HEK293T (cell line): ENCODE measurements around the gene CREM.

ENCODE experiments used
- ARNT ChIP-seq: fragments of 450-650 bp; IDR thresholded peaks from 2 replicates; pipeline ENCODE4 v1.6.1; 2017; ENCODE audit warnings: mild to moderate bottlenecking
- BHLHE40 ChIP-seq: fragments of 450-650 bp; IDR thresholded peaks from 2 replicates; pipeline ENCODE4 v1.6.1; 2016; ENCODE audit warnings: mild to moderate bottlenecking, moderate library complexity, borderline replicate concordance
- ELF4 ChIP-seq: fragments of 450-650 bp; IDR thresholded peaks from 2 replicates; pipeline ENCODE4 v1.6.1; 2017; ENCODE audit warnings: antibody characterized with exemption
- FOXK2 ChIP-seq: fragments of 450-650 bp; IDR thresholded peaks from 2 replicates; pipeline ENCODE4 v1.6.1; 2016; ENCODE audit warnings: mild to moderate bottlenecking
- FOXM1 ChIP-seq: fragments of 450-650 bp; IDR thresholded peaks from 2 replicates; pipeline ENCODE4 v1.6.1; 2017; ENCODE audit warnings: mild to moderate bottlenecking, borderline replicate concordance
- NFRKB ChIP-seq: fragments of 450-650 bp; IDR thresholded peaks from 2 replicates; pipeline ENCODE4 v1.6.1; 2016; ENCODE audit warnings: mild to moderate bottlenecking, moderate library complexity
- SP1 ChIP-seq: fragments of 450-650 bp; IDR thresholded peaks from 2 replicates; pipeline ENCODE4 v1.6.1; 2017
- SUZ12 ChIP-seq: fragments of 450-650 bp; IDR thresholded peaks from 2 replicates; pipeline ENCODE4 v1.6.1; 2016; ENCODE audit warnings: mild to moderate bottlenecking
- ZNF384 ChIP-seq: fragments of 450-650 bp; IDR thresholded peaks from 2 replicates; pipeline ENCODE4 v1.6.1; 2016

GRCh38 chr10:35201234-35201633 lies 74.6 kb downstream of the CREM start:
- TF ChIP-seq BHLHE40 (no peak), FOXK2 (no peak), ZNF384 (no peak), SP1 (no peak), ELF4 (no peak), FOXM1 (no peak), SUZ12 (no peak), NFRKB (no peak), ARNT (no peak)
